ENCODE results near the gene SORCS3.

DNA sequence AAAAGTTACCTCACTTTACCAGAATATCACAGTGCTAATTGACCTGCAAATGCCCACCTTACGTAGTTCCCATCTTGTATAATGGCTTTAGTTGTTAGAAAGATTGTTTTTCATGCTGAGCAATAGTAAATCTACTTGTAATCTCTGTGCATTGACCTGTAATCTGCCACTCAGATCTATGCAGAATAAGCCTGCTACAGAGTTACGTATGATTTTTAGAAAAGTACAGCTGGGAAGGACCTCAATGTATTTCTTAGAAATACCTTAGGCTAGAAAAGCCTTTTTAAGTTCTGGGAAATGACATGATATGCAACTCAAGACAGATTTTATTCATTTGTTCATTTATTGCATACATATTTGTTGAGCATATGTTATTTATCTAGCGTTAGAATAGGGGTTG is 530.9 kb downstream of the SORCS3 start:
- no peak for TF ChIP-seq EZH2 (IDR thresholded peaks at IDR 0.05; ENCODE audit: borderline replicate concordance, insufficient read depth, low read depth, low read length, poor library complexity, severe bottlenecking)
- TF ChIP-seq, protein P1, sequence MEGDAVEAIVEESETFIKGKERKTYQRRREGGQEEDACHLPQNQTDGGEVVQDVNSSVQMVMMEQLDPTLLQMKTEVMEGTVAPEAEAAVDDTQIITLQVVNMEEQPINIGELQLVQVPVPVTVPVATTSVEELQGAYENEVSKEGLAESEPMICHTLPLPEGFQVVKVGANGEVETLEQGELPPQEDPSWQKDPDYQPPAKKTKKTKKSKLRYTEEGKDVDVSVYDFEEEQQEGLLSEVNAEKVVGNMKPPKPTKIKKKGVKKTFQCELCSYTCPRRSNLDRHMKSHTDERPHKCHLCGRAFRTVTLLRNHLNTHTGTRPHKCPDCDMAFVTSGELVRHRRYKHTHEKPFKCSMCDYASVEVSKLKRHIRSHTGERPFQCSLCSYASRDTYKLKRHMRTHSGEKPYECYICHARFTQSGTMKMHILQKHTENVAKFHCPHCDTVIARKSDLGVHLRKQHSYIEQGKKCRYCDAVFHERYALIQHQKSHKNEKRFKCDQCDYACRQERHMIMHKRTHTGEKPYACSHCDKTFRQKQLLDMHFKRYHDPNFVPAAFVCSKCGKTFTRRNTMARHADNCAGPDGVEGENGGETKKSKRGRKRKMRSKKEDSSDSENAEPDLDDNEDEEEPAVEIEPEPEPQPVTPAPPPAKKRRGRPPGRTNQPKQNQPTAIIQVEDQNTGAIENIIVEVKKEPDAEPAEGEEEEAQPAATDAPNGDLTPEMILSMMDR (IDR thresholded peaks at IDR 0.05), result no peak

Measured in B cell (primary cell).